ENCODE measurements around the gene CFP.
"Not testable (repeated sequence)": the region's sequence is repeated elsewhere in the genome, so short reads cannot be mapped to it uniquely, and the experiment has no call there.

CFP gene

GRCh38 chrX:47603125-47603524 is 26.6 kb downstream of the CFP start:
- DNase-seq (ENCODE audit: low read depth in 3 of 3) = not testable (repeated sequence)

GRCh38 chrX:47597222-47597621 is 32.5 kb downstream of the CFP start:
- DNase-seq (ENCODE audit: low read depth in 3 of 3) = no peak

- DNase-seq (ENCODE audit: low read depth in 3 of 3) = no peak
Measured at GRCh38 chrX:47596256-47596655, 33.5 kb downstream of the CFP start.

- DNase-seq (ENCODE audit: low read depth in 3 of 3) = no peak
Measured at GRCh38 chrX:47595716-47596251, 33.9 kb downstream of the CFP start.

- DNase-seq (ENCODE audit: low read depth in 3 of 3) = no peak
Measured at GRCh38 chrX:47593522-47593921, 36.2 kb downstream of the CFP start.

GRCh38 chrX:47590984-47591383 is 38.7 kb downstream of the CFP start:
- DNase-seq (ENCODE audit: low read depth in 3 of 3) = no peak

GRCh38 chrX:47587906-47588735 is 41.6 kb downstream of the CFP start:
- no peak for DNase-seq (ENCODE audit: low read depth in 3 of 3)

GRCh38 chrX:47587091-47587891 is 42.4 kb downstream of the CFP start:
- no peak for DNase-seq (ENCODE audit: low read depth in 3 of 3)

GRCh38 chrX:47586043-47586787 is 43.5 kb downstream of the CFP start:
- DNase-seq (ENCODE audit: low read depth in 3 of 3) = no peak

- no peak for DNase-seq (ENCODE audit: low read depth in 3 of 3)
Measured at GRCh38 chrX:47585273-47585672, 44.5 kb downstream of the CFP start.

GRCh38 chrX:47584714-47585113 is 45.0 kb downstream of the CFP start:
- no peak for DNase-seq (ENCODE audit: low read depth in 3 of 3)

GRCh38 chrX:47583240-47583861 is 46.4 kb downstream of the CFP start:
- no peak for DNase-seq (ENCODE audit: low read depth in 3 of 3)

GRCh38 chrX:47581731-47582647 is 47.7 kb downstream of the CFP start, which contains the start of gene TIMP1:
Gene TIMP1 (plus strand): TSS chrX:47582436. CDS start chrX:47583416, 980 bp downstream.
- DNase-seq (ENCODE audit: low read depth in 3 of 3) = peak; percentile 57 to 79 (median 75)

- peak; percentile 21 to 27 (median 23) for DNase-seq (ENCODE audit: low read depth in 3 of 3)
Measured at GRCh38 chrX:47579537-47579936, 50.2 kb downstream of the CFP start.

GRCh38 chrX:47578692-47579091 is 51.0 kb downstream of the CFP start:
- no peak for DNase-seq (ENCODE audit: low read depth in 3 of 3)

- DNase-seq (ENCODE audit: low read depth in 3 of 3) = no peak
Measured at GRCh38 chrX:47577901-47578300, 51.8 kb downstream of the CFP start.

- no peak for DNase-seq (ENCODE audit: low read depth in 3 of 3)
Measured at GRCh38 chrX:47577424-47577823, 52.3 kb downstream of the CFP start.

GRCh38 chrX:47576021-47576898 is 53.5 kb downstream of the CFP start:
- no peak for DNase-seq (ENCODE audit: low read depth in 3 of 3)

All from stimulated activated CD4-positive, alpha-beta T cell treated with anti-CD3 and anti-CD28 coated beads, TNF-alpha, amount 100 ng/mL, for 48 hours (primary cell).